Uterus (tissue), 2 donors: ENCODE measurements around the gene GOLGA6A.

Experiments
- CTCF ChIP-seq, 4 experiments: fragments of 200-600 bp in 2 of 4; fragments of 450-650 bp in 2 of 4; sonication (generic) in 2 of 4; IDR thresholded peaks; one replicate each; pipeline ENCODE4 v1.5.1; 2016 to 2019; ENCODE audit warnings: antibody characterized with exemption in 4 of 4, mild to moderate bottlenecking in 2 of 4, moderate library complexity in 1 of 4
- POLR2A ChIP-seq, 2 donors: fragments of 450-650 bp; IDR thresholded peaks; one replicate each; pipeline ENCODE4 v1.6.1; 2016; ENCODE audit warnings: antibody characterized with exemption in 2 of 2, mild to moderate bottlenecking in 1 of 2, moderate library complexity in 1 of 2

GRCh38 chr15:74109713-74110112, 27.4 kb upstream of the GOLGA6A start:
- TF ChIP-seq CTCF (IDR thresholded peaks at IDR 0.05) (no peak), POLR2A (IDR thresholded peaks at IDR 0.05) (no peak)
